Activated naive CD8-positive, alpha-beta T cell treated with anti-CD3 and anti-CD28 coated beads for 36 hours (primary cell): ENCODE results near the gene IL15RA. TPM values are rescaled to one million over a fixed set of nuclear protein-coding genes. Genes with fewer than 3 reads are reported as not detected.
"Not testable (repeated sequence)": the region's sequence is repeated elsewhere in the genome, so short reads cannot be mapped to it uniquely, and the experiment has no call there.

Experiments
- DNase-seq: peaks from one replicate; pipeline ENCODE4 v3.0.0; 2021
- H3K27ac Mint-ChIP-seq: one replicate; pipeline ENCODE4 v1.8.0; 2022; ENCODE audit warnings: mild to moderate bottlenecking, moderate library complexity, mixed read lengths
- H3K27me3 Mint-ChIP-seq: one replicate; pipeline ENCODE4 v1.8.0; 2022; ENCODE audit warnings: mild to moderate bottlenecking, mixed read lengths
- H3K36me3 Mint-ChIP-seq: one replicate; pipeline ENCODE4 v1.8.0; 2021; ENCODE audit warnings: mild to moderate bottlenecking, mixed read lengths
- H3K4me1 Mint-ChIP-seq: one replicate; pipeline ENCODE4 v1.8.0; 2021; ENCODE audit warnings: mixed read lengths
- H3K4me3 Mint-ChIP-seq: one replicate; pipeline ENCODE4 v1.8.0; 2022; ENCODE audit warnings: mild to moderate bottlenecking, moderate library complexity, mixed read lengths
- H3K9me3 Mint-ChIP-seq: one replicate; pipeline ENCODE4 v1.8.0; 2022; ENCODE audit warnings: mixed read lengths
- total RNA-seq, 2 experiments: library from RNA; stranded (reverse); gene quantifications; one replicate each; pipeline ENCODE4 v1.2.3, GENCODE V29; 2021

Gene IL15RA
- total RNA-seq, 2 experiments from 2014 or later: 27.8 to 30.0 TPM

DNA sequence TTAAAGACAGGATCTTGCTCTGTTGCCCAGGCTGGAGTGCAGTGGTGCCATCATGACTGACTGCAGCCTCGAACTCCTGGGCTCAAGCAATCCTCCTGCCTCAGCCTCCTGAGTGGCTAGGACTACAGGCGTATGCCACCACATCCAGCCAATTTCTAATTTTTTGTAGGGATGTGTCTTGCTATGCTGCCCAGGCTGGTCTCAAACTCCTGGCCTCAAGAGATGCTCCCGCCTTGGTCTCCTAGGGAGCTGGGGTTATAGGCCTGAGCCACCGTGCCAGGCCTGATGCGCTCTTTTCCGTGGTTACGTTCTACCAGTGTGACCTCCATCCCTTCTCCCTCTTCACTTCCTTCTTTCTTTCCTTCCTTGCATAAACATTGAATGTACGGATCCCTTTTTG lies 34.2 kb upstream of the IL15RA start:
- peaks cover 47% of the 10 kb centered on the region for H3K4me1 Mint-ChIP-seq
- peaks cover 12% of the 10 kb centered on the region for H3K9me3 Mint-ChIP-seq
- no peak for DNase-seq
- H3K27ac Mint-ChIP-seq: peak overlapping the region; percentile 65
- no peak overlapping the region for H3K4me3 Mint-ChIP-seq
- peaks cover 7% of the 10 kb centered on the region for H3K27me3 Mint-ChIP-seq
- H3K36me3 Mint-ChIP-seq: peaks cover 72% of the 10 kb centered on the region

DNA sequence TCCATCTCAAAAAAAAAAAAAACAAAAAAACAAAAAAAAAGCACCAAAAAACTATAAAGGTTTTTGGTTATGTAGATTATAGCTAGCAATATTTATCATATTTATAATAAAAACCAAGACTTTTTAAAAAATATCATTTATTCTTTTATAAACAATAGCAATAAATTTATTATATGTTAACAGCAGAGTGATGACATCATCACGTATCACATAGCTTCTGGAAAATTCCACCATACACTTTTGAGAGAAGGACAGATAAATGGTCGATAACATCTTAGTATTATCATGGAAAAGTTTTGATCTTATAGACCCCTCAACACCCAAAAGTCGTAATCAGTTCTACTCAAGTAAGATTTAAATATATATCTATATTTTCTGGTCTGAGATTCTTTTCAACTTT lies 33.2 kb upstream of the IL15RA start:
- no peak overlapping the region for H3K4me3 Mint-ChIP-seq
- H3K36me3 Mint-ChIP-seq: peaks cover 63% of the 10 kb centered on the region

DNA sequence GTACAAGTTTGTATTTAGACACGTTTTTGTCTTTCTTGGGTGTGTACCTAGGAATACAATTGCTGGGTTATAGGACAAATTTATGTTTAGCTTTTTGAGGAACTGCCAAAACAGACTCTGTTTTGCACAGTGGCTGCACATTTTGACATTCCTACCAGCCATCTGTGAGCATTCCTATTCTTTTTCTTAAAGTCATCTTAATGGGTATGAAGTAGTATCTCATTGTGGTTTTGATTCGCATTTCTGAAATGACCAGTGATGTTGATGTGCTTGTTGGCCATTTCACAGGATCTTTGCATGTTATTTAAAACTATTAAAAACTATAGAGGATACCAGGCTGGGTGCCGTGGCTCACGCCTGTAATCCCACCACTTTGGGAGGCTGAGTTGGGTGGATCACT lies 32.6 kb upstream of the IL15RA start:
- Mint-ChIP-seq H3K36me3 (peaks cover 58% of the 10 kb centered on the region), H3K27me3 (peaks cover 7% of the 10 kb centered on the region), H3K9me3 (peaks cover 12% of the 10 kb centered on the region), H3K27ac (peak overlapping the region; percentile 4), H3K4me3 (no peak overlapping the region), H3K4me1 (peaks cover 35% of the 10 kb centered on the region)
- DNase-seq: no peak

More for the DNA sequence above, 33.2 kb upstream of the IL15RA start:
- peaks cover 40% of the 10 kb centered on the region for H3K4me1 Mint-ChIP-seq
- H3K27ac Mint-ChIP-seq: peak overlapping the region; percentile 45
- H3K27me3 Mint-ChIP-seq: peaks cover 7% of the 10 kb centered on the region
- no peak for DNase-seq
- H3K9me3 Mint-ChIP-seq: peaks cover 12% of the 10 kb centered on the region

DNA sequence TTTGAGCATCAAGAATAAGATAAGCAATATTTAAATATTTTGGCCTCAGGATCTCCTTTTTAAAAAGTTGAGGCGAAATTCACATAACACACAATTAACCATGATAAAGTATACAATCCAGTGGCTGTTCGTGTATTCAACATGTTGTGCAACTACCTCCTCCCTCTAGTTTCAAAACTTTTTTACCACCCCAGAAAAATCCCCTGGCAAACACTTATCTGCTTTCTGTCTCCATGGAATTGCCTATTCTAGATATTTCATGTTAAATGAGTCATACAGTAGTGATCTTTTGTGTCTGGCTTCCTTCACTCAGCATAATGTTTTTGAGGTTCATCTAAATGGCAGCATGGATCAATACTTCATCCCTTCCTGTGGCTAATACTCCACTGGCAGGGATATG lies 31.8 kb upstream of the IL15RA start:
- H3K36me3 Mint-ChIP-seq: peaks cover 50% of the 10 kb centered on the region
- no peak for DNase-seq
- no peak overlapping the region for H3K4me3 Mint-ChIP-seq
- peaks cover 12% of the 10 kb centered on the region for H3K9me3 Mint-ChIP-seq
- H3K4me1 Mint-ChIP-seq: peaks cover 26% of the 10 kb centered on the region
- peaks cover 7% of the 10 kb centered on the region for H3K27me3 Mint-ChIP-seq
- peak overlapping the region; percentile 54 for H3K27ac Mint-ChIP-seq

DNA sequence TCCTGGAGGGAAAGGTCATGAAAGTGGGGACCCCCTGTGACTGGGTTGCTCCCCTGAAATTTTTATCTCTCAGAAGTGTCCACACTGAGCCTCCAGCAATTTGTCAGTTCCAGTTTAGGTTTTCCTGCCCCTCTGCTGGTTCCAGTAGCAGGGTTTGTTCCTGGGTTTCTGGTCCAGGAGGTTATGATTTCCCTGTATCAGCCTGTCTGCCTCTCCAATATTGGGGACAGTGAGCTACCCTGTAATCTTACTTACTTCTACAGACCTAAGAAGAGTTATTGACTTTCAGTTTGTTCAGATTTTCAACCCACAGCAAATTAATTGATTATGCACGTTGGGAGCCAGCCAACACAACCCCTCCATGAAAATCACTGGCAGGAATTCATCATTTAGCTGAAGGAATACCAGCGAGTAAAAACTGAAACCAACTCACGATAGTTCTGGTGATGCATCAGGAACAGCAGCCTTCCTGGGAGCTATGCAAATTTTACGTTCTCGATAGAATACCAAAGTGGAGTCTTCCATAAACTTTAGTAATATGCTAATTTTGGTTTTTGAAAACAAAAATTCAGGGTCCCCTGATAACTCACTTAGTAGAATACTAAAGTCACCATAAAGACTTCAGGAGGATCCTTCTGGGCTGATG lies 31.3 kb upstream of the IL15RA start:
- peaks cover 26% of the 10 kb centered on the region for H3K4me1 Mint-ChIP-seq
- no peak overlapping the region for H3K4me3 Mint-ChIP-seq
- peaks cover 12% of the 10 kb centered on the region for H3K9me3 Mint-ChIP-seq
- peaks cover 7% of the 10 kb centered on the region for H3K27me3 Mint-ChIP-seq
- DNase-seq: no peak
- H3K36me3 Mint-ChIP-seq: peaks cover 45% of the 10 kb centered on the region
- no peak overlapping the region for H3K27ac Mint-ChIP-seq

DNA sequence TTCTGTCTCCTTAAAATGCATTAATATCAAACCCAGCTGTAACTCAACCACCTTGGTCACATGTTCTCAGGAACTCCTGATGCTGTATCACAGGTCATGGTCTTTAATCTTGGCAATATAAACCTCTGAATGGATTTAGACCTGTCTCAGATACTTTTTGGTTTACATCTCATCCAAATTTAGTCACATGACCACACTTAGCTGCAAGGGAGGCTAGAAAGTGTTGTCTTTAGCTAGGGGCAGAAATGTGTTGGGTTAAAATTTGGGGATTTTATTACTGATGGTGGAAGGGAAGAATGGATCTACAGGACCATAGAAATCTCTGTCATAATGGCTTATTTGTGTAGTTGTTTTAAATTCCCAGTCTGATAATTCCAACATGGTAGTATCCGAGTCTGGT lies 29.6 kb upstream of the IL15RA start:
- Mint-ChIP-seq H3K27me3 (peaks cover 7% of the 10 kb centered on the region), H3K4me3 (no peak overlapping the region), H3K36me3 (peaks cover 34% of the 10 kb centered on the region), H3K9me3 (peaks cover 12% of the 10 kb centered on the region), H3K27ac (no peak overlapping the region), H3K4me1 (peaks cover 26% of the 10 kb centered on the region)
- no peak for DNase-seq

DNA sequence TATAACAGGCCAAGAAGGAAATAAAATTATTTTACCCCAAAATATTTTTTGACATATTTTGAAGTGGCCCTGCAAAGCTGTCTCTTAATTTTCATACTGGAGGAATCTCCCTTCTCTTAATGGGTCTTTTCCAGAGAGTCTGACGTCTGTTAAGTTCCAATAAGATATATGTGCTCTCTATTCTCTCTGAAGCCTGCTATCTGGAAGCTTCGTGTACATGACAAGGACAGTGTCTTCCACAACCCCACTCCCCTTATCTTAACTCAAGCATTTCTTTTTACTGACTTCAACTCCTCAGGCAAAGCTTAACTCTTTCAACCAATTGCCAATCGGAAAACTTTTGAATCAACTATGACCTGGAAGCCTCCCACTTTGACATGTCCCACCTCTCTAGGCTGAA lies 29.2 kb upstream of the IL15RA start:
- peaks cover 7% of the 10 kb centered on the region for H3K27me3 Mint-ChIP-seq
- peaks cover 23% of the 10 kb centered on the region for H3K4me1 Mint-ChIP-seq
- no peak for DNase-seq
- H3K36me3 Mint-ChIP-seq: peaks cover 30% of the 10 kb centered on the region
- peaks cover 11% of the 10 kb centered on the region for H3K9me3 Mint-ChIP-seq
- no peak overlapping the region for H3K27ac Mint-ChIP-seq
- H3K4me3 Mint-ChIP-seq: no peak overlapping the region

DNA sequence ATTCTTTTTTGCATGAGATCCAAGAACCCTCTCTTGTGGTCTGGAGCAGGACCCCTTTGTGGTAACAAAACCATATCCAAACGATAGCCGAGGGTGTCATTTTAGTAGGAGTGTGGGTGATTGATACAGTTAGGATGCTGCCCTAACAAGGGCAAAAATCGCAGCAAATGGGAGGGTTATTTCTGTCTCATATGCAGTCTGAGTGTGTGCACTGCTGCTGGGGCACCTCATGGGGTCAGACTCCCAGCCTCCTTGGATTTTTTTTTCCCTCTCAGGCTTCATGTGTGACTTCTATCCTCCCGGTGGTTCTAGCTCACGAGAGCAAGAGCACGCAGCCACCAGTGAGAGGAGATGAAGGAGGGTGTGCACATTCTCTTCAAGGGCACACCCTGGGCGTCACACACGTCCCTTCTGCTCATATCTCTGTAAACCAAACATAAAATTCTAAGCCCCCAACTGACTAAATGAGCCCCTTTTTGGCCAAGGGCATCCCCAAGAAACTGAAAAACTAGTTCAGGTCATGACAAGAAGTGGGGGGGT lies 28.6 kb upstream of the IL15RA start:
- H3K4me3 Mint-ChIP-seq: no peak overlapping the region
- peaks cover 11% of the 10 kb centered on the region for H3K9me3 Mint-ChIP-seq
- peaks cover 7% of the 10 kb centered on the region for H3K27me3 Mint-ChIP-seq
- no peak for DNase-seq
- H3K4me1 Mint-ChIP-seq: peaks cover 16% of the 10 kb centered on the region
- peaks cover 23% of the 10 kb centered on the region for H3K36me3 Mint-ChIP-seq
- no peak overlapping the region for H3K27ac Mint-ChIP-seq

DNA sequence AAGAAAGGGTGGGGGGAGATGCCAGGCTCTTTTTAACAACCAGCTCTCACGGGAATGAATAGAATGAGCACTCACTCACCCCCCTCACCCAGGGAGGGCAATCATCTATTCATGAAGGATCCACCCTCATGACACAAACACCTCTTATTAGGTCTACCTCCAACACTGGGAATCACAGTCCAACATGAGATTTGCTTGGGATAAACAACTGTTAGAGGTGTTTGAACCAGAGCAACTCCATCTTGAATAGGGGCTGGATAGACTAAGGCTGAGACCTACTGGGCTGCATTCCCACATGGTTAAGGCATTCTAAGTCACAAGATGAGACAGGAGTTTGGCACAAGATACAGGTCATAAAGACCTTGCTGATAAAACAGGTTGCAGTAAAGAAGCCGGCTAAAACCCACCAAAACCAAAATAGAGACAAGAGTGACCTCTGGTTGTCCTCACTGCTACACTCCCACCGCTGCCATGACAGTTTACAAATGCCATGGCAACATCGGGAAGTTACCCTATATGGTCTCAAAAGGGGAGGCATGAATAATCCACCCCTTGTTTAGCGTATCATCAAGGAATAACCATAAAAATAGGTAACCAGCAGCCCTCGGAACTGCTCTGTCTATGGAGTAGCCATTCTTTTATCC lies 27.9 kb upstream of the IL15RA start:
- H3K4me3 Mint-ChIP-seq, DNase-seq, H3K27me3 Mint-ChIP-seq, H3K27ac Mint-ChIP-seq: not testable (repeated sequence)
- H3K9me3 Mint-ChIP-seq: peaks cover 11% of the 10 kb centered on the region
- peaks cover 22% of the 10 kb centered on the region for H3K36me3 Mint-ChIP-seq
- peaks cover 16% of the 10 kb centered on the region for H3K4me1 Mint-ChIP-seq

DNA sequence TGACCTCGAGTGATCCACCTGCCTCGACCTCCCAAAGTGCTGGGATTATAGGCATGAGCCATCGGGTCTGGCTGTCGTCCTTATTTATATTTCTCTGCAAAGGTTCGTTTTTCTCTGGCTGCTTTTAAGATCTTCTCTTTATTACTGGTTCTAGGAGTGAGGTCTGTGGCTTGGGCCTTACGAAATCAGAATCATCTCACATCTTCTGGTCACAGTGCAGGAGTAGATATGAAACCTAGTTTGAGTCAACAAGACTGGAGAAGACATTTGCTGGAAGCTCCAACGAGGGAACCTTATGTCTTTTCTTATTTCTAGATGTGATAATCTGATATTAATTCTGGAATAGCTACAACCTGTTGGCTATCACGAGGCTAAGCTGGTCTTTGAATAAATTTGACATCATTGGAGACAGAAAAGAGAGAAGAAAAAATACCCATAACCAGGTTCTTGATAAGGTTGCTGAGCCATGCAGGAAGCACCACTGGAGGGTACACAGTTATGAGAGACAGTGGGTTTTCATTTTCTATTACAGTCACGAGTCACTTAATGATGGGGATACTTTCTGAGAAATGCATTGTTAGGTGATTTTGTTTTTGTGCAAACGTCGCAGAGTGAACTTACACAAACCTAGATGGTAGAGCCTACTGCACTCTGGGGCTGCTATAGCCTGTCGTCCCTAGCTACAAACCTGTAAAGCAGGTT lies 25.6 kb upstream of the IL15RA start:
- Mint-ChIP-seq H3K27ac (no peak overlapping the region), H3K27me3 (peaks cover 10% of the 10 kb centered on the region), H3K4me3 (no peak overlapping the region), H3K4me1 (peaks cover 6% of the 10 kb centered on the region), H3K9me3 (peaks cover 5% of the 10 kb centered on the region), H3K36me3 (peaks cover 8% of the 10 kb centered on the region)
- DNase-seq: no peak

DNA sequence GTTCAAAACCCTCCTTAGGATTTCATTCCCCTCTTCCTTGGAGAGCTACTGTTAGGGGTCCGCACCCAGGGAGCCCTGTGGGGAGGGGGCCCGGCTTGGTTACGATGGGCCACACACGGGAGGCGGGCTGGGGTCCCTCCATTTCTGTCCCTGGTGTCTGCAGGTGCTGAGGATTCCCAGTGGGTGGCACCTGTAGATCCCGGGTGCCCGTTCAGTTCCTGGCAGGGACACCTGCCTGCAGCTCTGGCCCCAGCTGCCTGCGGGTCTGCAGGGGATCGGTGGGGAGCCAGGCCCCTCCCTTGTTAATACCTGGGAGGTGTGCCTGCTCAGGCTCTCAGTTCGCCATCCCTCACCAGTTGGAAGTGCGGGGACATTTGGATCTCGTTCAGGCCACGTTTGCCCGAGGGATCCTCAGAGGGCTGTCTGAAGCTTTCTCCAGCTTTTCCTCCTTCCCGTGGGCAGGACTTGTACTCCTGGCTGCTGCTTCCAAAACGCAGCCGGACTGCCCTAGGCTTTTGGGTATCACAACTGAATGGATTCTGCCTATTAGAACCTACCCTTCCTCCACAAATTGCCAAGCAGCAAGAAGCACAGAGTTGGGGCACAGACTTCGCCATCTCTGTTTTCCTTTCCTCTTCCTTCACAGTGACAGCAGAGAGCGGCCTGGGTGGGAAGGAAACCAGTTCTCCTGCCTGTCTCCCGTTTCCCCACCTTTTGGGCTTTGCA lies 22.3 kb upstream of the IL15RA start:
- no peak for DNase-seq
- H3K9me3 Mint-ChIP-seq: no peaks in the 10 kb centered on the region
- H3K27me3 Mint-ChIP-seq: peaks cover 4% of the 10 kb centered on the region
- H3K27ac Mint-ChIP-seq: no peak overlapping the region
- H3K36me3 Mint-ChIP-seq: peaks cover 3% of the 10 kb centered on the region
- H3K4me3 Mint-ChIP-seq: no peak overlapping the region
- H3K4me1 Mint-ChIP-seq: peaks cover 6% of the 10 kb centered on the region

DNA sequence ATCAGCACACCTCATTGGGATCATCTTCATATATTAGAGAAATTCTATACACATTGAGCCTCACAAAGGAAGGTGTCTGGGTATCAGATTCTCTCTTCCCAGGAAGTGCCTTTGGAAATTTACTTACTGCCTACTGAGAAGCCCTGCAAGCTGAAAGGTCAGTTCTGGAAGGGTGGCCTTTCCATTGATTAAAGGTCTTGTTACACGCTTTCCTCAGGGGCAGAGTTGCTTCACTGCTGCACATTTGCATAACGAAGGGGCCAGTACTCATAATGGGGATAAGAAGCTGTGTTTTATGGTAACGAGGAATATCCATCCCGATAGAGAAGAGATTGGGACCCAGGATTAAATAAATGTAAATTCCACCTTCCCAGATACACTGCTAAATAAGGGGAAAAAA lies 19.4 kb upstream of the IL15RA start:
- H3K27ac Mint-ChIP-seq: no peak overlapping the region
- H3K36me3 Mint-ChIP-seq: peaks cover 5% of the 10 kb centered on the region
- H3K4me3 Mint-ChIP-seq: no peak overlapping the region
- peaks cover 10% of the 10 kb centered on the region for H3K9me3 Mint-ChIP-seq
- DNase-seq: no peak
- peaks cover 4% of the 10 kb centered on the region for H3K27me3 Mint-ChIP-seq
- H3K4me1 Mint-ChIP-seq: no peaks in the 10 kb centered on the region

DNA sequence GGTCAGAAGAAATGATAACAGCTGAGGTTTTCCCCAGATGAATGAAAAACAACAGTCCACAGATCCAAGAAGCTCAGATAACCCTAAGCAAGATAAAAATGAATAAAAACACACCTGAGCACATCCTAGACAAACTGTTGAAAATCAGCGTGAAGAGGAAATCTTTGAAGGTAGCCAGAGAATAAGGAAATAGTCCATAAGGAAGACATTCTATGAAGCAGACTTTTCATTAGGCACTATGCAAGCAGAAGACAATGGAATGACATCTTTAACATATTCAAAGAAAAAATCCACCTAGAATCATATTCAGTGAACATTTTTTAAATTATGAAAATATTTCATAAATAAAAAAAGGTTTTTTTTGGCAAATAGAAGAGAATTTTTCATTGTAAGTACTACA lies 15.1 kb upstream of the IL15RA start:
- Mint-ChIP-seq H3K27ac (no peak overlapping the region), H3K4me1 (peaks cover 12% of the 10 kb centered on the region), H3K36me3 (peaks cover 5% of the 10 kb centered on the region), H3K9me3 (peaks cover 16% of the 10 kb centered on the region), H3K27me3 (no peaks in the 10 kb centered on the region), H3K4me3 (no peak overlapping the region)
- no peak for DNase-seq

DNA sequence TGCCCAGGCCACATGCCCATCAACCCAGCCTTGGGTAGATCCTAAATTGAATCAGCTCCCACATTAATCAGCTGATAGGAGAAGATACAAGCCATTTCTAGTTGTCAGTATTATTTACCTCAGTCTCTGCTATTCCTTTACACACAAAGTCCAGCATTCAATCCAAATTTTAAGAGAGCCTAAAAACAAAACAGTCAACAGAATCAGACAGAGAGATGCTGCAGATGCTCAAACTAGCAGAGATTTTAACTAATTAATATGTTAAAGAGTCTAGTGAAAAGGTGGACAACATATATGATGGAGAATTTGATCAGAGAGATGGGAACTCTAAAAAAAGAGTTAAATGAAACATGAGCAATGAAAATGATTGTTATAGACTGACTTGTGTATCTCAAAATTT lies 14.4 kb upstream of the IL15RA start:
- Mint-ChIP-seq H3K9me3 (peaks cover 16% of the 10 kb centered on the region), H3K4me3 (no peak overlapping the region), H3K36me3 (peaks cover 5% of the 10 kb centered on the region), H3K4me1 (peaks cover 13% of the 10 kb centered on the region), H3K27ac (no peak overlapping the region), H3K27me3 (no peaks in the 10 kb centered on the region)
- no peak for DNase-seq

DNA sequence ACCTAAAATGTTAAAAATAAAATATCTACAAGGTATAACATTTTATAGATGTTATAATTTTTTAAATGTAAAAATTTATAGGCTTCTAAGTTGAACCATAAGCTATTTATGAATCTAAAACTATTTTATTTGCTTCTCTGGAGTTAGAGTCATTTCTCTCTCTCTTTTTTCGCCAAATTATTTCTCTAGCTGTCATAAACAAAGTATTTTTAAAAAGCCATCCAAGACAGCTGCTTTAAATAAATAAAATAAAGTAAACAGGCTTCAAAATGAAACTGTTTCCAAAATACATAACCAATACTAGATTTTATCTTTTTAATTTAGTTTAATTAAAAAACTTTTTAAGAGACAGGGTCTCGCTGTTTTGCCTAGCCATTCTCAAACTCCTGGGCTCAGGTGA lies 12.4 kb upstream of the IL15RA start:
- peaks cover 13% of the 10 kb centered on the region for H3K4me1 Mint-ChIP-seq
- H3K4me3 Mint-ChIP-seq: no peak overlapping the region
- no peaks in the 10 kb centered on the region for H3K27me3 Mint-ChIP-seq
- peaks cover 16% of the 10 kb centered on the region for H3K9me3 Mint-ChIP-seq
- no peak for DNase-seq
- peaks cover 5% of the 10 kb centered on the region for H3K36me3 Mint-ChIP-seq
- no peak overlapping the region for H3K27ac Mint-ChIP-seq
